ENCODE results near the gene GRHL1.
"Not testable (repeated sequence)": the region's sequence is repeated elsewhere in the genome, so short reads cannot be mapped to it uniquely, and the experiment has no call there.

GRHL1 gene

GRCh38 chr2:10009811-10010781 is 58.6 kb downstream of the GRHL1 start:
- H2BK120ac ChIP-seq (ENCODE audit: low read depth, low read length), result peak overlapping the region; percentile 47
- peak overlapping the region; percentile 86 for H2AK5ac ChIP-seq (ENCODE audit: low read depth, low read length)
- peak overlapping the region in 1 of 2 donors; percentile 48 for H3K4me3 ChIP-seq (ENCODE audit: low read length in 2 of 2)
- H3K23ac ChIP-seq (ENCODE audit: low read depth, low read length, poor library complexity), result peak overlapping the region; percentile 89
- H2BK12ac ChIP-seq (ENCODE audit: low read length), result peak overlapping the region; percentile 99
- H3K4ac ChIP-seq (ENCODE audit: low read length), result no peak overlapping the region
- no CpG with 5 or more reads among the region's 36 CpGs for WGBS, 2 donors (ENCODE audit: extremely low coverage in 2 of 2, insufficient read length in 2 of 2, insufficient replicate concordance in 1 of 2)
- H3K9ac ChIP-seq (ENCODE audit: low read depth, low read length, poor library complexity), result peak overlapping the region; percentile 55
- H3K18ac ChIP-seq (ENCODE audit: low read length), result peak overlapping the region; percentile 89
- peaks cover 1 to 2% of the 10 kb centered on the region in 2 donors for H3K9me3 ChIP-seq (replicated peaks in 1 of 2; ENCODE audit: control insufficient read depth in 2 of 2, insufficient read depth in 1 of 2, low read depth in 1 of 2, low read length in 2 of 2)
- H3K79me1 ChIP-seq (ENCODE audit: low read depth, low read length), result peaks cover 11% of the 10 kb centered on the region
- H2BK5ac ChIP-seq (ENCODE audit: low read length), result peak overlapping the region; percentile 54
- no peaks in the 10 kb centered on the region for H3K36me3 ChIP-seq (replicated peaks in 1 of 2; ENCODE audit: control insufficient read depth in 2 of 2, insufficient read depth in 2 of 2, low read length in 2 of 2)
- no peaks in the 10 kb centered on the region for H3K27me3 ChIP-seq (ENCODE audit: control insufficient read depth in 3 of 3, insufficient read depth in 3 of 3, low read depth in 1 of 3, low read length in 3 of 3)
- peaks cover 5 to 13% of the 10 kb centered on the region in 2 donors for H3K4me1 ChIP-seq (ENCODE audit: control insufficient read depth in 2 of 2, insufficient read depth in 1 of 2, low read depth in 1 of 2, low read length in 2 of 2)
- peak overlapping the region; percentile 71 for H3K14ac ChIP-seq (ENCODE audit: low read length)
- no peak overlapping the region for H4K91ac ChIP-seq (ENCODE audit: low read depth, low read length, poor library complexity)
- H2BK15ac ChIP-seq (ENCODE audit: low read length), result peak overlapping the region; percentile 24
- no peak overlapping the region for H4K8ac ChIP-seq (ENCODE audit: low read depth, low read length)
- no peak for DNase-seq (ENCODE audit: low spot score)
- peak overlapping the region; percentile 21 for H2AFZ ChIP-seq (ENCODE audit: low read length)
- H3K4me2 ChIP-seq (ENCODE audit: insufficient read depth, low read length, poor library complexity, severe bottlenecking), result no peak overlapping the region
- H3K27ac ChIP-seq (replicated peaks; ENCODE audit: low read length), result no peak overlapping the region

GRCh38 chr2:10010861-10011605 is 59.5 kb downstream of the GRHL1 start:
- peak overlapping the region; percentile 89 for H3K23ac ChIP-seq (ENCODE audit: low read depth, low read length, poor library complexity)

DNA sequence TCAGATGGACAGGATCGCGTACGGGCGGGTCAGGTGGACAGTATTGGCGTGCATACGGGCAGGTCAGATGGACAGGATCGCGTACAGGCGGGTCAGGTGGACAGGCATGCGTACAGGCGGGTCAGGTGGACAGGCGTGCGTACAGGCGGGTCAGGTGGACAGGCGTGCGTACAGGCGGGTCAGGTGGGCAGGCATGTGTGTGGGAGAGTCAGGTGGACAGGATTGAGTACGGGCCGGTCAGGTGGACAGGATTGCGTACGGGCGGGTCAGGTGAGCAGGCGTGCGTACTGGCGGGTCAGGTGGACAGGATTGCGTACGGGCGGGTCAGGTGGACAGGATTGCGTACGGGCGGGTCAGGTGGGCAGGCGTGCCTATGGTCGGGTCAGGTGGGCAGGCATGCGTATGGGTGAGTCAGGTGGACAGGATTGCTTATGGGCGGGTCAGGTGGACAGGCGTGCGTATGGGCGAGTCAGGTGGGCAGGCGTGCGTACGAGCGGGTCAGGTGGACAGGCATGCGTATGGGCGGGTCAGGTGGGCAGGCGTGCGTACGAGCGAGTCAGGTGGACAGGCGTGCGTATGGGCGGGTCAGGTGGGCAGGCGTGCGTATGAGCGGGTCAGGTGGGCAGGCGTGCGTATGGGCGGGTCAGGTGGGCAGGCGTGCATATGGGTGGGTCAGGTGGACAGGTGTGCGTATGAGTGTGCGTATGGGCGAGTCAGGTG is 60.3 kb downstream of the GRHL1 start:
- peak overlapping the region; percentile 89 for H3K23ac ChIP-seq (ENCODE audit: low read depth, low read length, poor library complexity)
- H2BK12ac ChIP-seq (ENCODE audit: low read length), result peak overlapping the region; percentile 41
- H2AK5ac ChIP-seq (ENCODE audit: low read depth, low read length), result peak overlapping the region; percentile 83
- peaks cover 11% of the 10 kb centered on the region for H3K79me1 ChIP-seq (ENCODE audit: low read depth, low read length)
- H3K18ac ChIP-seq (ENCODE audit: low read length); H3K27me3 ChIP-seq (ENCODE audit: control insufficient read depth in 3 of 3, insufficient read depth in 3 of 3, low read depth in 1 of 3, low read length in 3 of 3); H2BK5ac ChIP-seq (ENCODE audit: low read length); H3K4me3 ChIP-seq (ENCODE audit: low read length in 2 of 2); DNase-seq (ENCODE audit: low spot score); H3K4me2 ChIP-seq (ENCODE audit: insufficient read depth, low read length, poor library complexity, severe bottlenecking); H3K27ac ChIP-seq (replicated peaks; ENCODE audit: low read length); H2AFZ ChIP-seq (ENCODE audit: low read length); H2BK15ac ChIP-seq (ENCODE audit: low read length); H2BK120ac ChIP-seq (ENCODE audit: low read depth, low read length); H3K4ac ChIP-seq (ENCODE audit: low read length); H3K36me3 ChIP-seq (replicated peaks in 1 of 2; ENCODE audit: control insufficient read depth in 2 of 2, insufficient read depth in 2 of 2, low read length in 2 of 2); H3K9me3 ChIP-seq (replicated peaks in 1 of 2; ENCODE audit: control insufficient read depth in 2 of 2, insufficient read depth in 1 of 2, low read depth in 1 of 2, low read length in 2 of 2); H4K91ac ChIP-seq (ENCODE audit: low read depth, low read length, poor library complexity); H3K4me1 ChIP-seq (ENCODE audit: control insufficient read depth in 2 of 2, insufficient read depth in 1 of 2, low read depth in 1 of 2, low read length in 2 of 2): not testable (repeated sequence)
- H3K9ac ChIP-seq (ENCODE audit: low read depth, low read length, poor library complexity), result peak overlapping the region; percentile 60
- H4K8ac ChIP-seq (ENCODE audit: low read depth, low read length), result peak overlapping the region; percentile 43
- H3K14ac ChIP-seq (ENCODE audit: low read length), result peak overlapping the region; percentile 99
- WGBS, 2 donors (ENCODE audit: extremely low coverage in 2 of 2, insufficient read length in 2 of 2, insufficient replicate concordance in 1 of 2), result no CpG with 5 or more reads among the region's 61 CpGs

More at GRCh38 chr2:10010861-10011605, 59.5 kb downstream of the GRHL1 start:
- H3K79me1 ChIP-seq (ENCODE audit: low read depth, low read length), result peaks cover 11% of the 10 kb centered on the region
- H3K27me3 ChIP-seq (ENCODE audit: control insufficient read depth in 3 of 3, insufficient read depth in 3 of 3, low read depth in 1 of 3, low read length in 3 of 3); H2BK12ac ChIP-seq (ENCODE audit: low read length); DNase-seq (ENCODE audit: low spot score); H3K18ac ChIP-seq (ENCODE audit: low read length); H3K9ac ChIP-seq (ENCODE audit: low read depth, low read length, poor library complexity); H4K91ac ChIP-seq (ENCODE audit: low read depth, low read length, poor library complexity); H2BK5ac ChIP-seq (ENCODE audit: low read length); H3K27ac ChIP-seq (replicated peaks; ENCODE audit: low read length); H3K4ac ChIP-seq (ENCODE audit: low read length); H2BK15ac ChIP-seq (ENCODE audit: low read length); H2BK120ac ChIP-seq (ENCODE audit: low read depth, low read length); H3K36me3 ChIP-seq (replicated peaks in 1 of 2; ENCODE audit: control insufficient read depth in 2 of 2, insufficient read depth in 2 of 2, low read length in 2 of 2); H3K4me3 ChIP-seq (ENCODE audit: low read length in 2 of 2); H3K9me3 ChIP-seq (replicated peaks in 1 of 2; ENCODE audit: control insufficient read depth in 2 of 2, insufficient read depth in 1 of 2, low read depth in 1 of 2, low read length in 2 of 2); H2AFZ ChIP-seq (ENCODE audit: low read length); H3K4me2 ChIP-seq (ENCODE audit: insufficient read depth, low read length, poor library complexity, severe bottlenecking): not testable (repeated sequence)
- no CpG with 5 or more reads among the region's 52 CpGs for WGBS, 2 donors (ENCODE audit: extremely low coverage in 2 of 2, insufficient read length in 2 of 2, insufficient replicate concordance in 1 of 2)
- H3K4me1 ChIP-seq (ENCODE audit: control insufficient read depth in 2 of 2, insufficient read depth in 1 of 2, low read depth in 1 of 2, low read length in 2 of 2), result peaks cover 5 to 13% of the 10 kb centered on the region in 2 donors
- peak overlapping the region; percentile 99 for H3K14ac ChIP-seq (ENCODE audit: low read length)
- H2AK5ac ChIP-seq (ENCODE audit: low read depth, low read length), result peak overlapping the region; percentile 83
- H4K8ac ChIP-seq (ENCODE audit: low read depth, low read length), result peak overlapping the region; percentile 29
